Mesodermal cell (in vitro differentiated cells): ENCODE data around the gene ZNF608.

Experiments
- H3K27ac ChIP-seq: 2 replicates; pipeline ENCODE4 v1.7.0; 2013; ENCODE audit warnings: mild to moderate bottlenecking, low read depth, low read length, moderate library complexity; ENCODE audit not compliant: severe bottlenecking
- H3K36me3 ChIP-seq: 2 replicates; pipeline ENCODE4 v1.7.1; 2013; ENCODE audit warnings: mild to moderate bottlenecking, low read length, moderate library complexity; ENCODE audit not compliant: control insufficient read depth, insufficient read depth
- H3K4me1 ChIP-seq: one replicate; pipeline ENCODE4 v1.7.1; 2013; ENCODE audit warnings: mild to moderate bottlenecking, low read length; ENCODE audit not compliant: insufficient read depth, control insufficient read depth, poor library complexity, severe bottlenecking
- H3K4me3 ChIP-seq: 2 replicates; pipeline ENCODE4 v1.7.0; 2013; ENCODE audit warnings: low read length, control low read depth, mild to moderate bottlenecking; ENCODE audit not compliant: insufficient read depth, poor library complexity, severe bottlenecking; ENCODE audit errors: extremely low read depth
- H3K9me3 ChIP-seq: 2 replicates; pipeline ENCODE4 v1.7.1; 2013; ENCODE audit warnings: mild to moderate bottlenecking, low read length, moderate library complexity; ENCODE audit not compliant: control insufficient read depth
- WGBS, 2 experiments: methylation state at CpG; one replicate each; pipeline ENCODE4 v1.1.5; 2013; ENCODE audit warnings: missing lambda C conversion rate in 2 of 2; ENCODE audit not compliant: insufficient coverage in 2 of 2; 5-methylcytosine and 5-hydroxymethylcytosine counted together

The ZNF608 gene

GRCh38 chr5:124752854-124753720 is 6.6 kb upstream of the ZNF608 start:
- H3K27ac ChIP-seq = no peak overlapping the region
- H3K9me3 ChIP-seq = no peaks in the 10 kb centered on the region
- no peaks in the 10 kb centered on the region for H3K36me3 ChIP-seq
- peaks cover 15% of the 10 kb centered on the region for H3K4me1 ChIP-seq
- WGBS, 2 experiments = 90% methylated on average over 5 to 6 of the region's 6 CpGs
- H3K4me3 ChIP-seq = no peak overlapping the region

GRCh38 chr5:124751031-124751430 is 4.6 kb upstream of the ZNF608 start:
- no peaks in the 10 kb centered on the region for H3K9me3 ChIP-seq
- peaks cover 15% of the 10 kb centered on the region for H3K4me1 ChIP-seq
- H3K4me3 ChIP-seq = no peak overlapping the region
- no peaks in the 10 kb centered on the region for H3K36me3 ChIP-seq
- WGBS, 2 experiments = 0 to 17% methylated on average over 1 to 2 of the region's 2 CpGs
- H3K27ac ChIP-seq = no peak overlapping the region

GRCh38 chr5:124748687-124749594 is 2.5 kb upstream of the ZNF608 start:
- Histone ChIP-seq H3K36me3 (peaks cover 4% of the 10 kb centered on the region), H3K4me3 (peak overlapping the region; percentile 68), H3K27ac (peak overlapping the region; percentile 97), H3K9me3 (no peaks in the 10 kb centered on the region), H3K4me1 (peaks cover 9% of the 10 kb centered on the region)
- WGBS, 2 experiments = 0% methylated on average over 10 of the region's 25 CpGs

- Histone ChIP-seq H3K9me3 (no peaks in the 10 kb centered on the region), H3K27ac (peak overlapping the region; percentile 97), H3K4me3 (peak overlapping the region; percentile 68), H3K36me3 (peaks cover 4% of the 10 kb centered on the region), H3K4me1 (peaks cover 9% of the 10 kb centered on the region)
- 0% methylated on average over 1 to 4 of the region's 17 CpGs for WGBS, 2 experiments
Measured at GRCh38 chr5:124747791-124748686, 1.6 kb upstream of the ZNF608 start.

- 0% methylated on average over 5 to 9 of the region's 32 CpGs for WGBS, 2 experiments
- Histone ChIP-seq H3K4me1 (peaks cover 9% of the 10 kb centered on the region), H3K9me3 (no peaks in the 10 kb centered on the region), H3K27ac (peak overlapping the region; percentile 97), H3K36me3 (peaks cover 4% of the 10 kb centered on the region), H3K4me3 (peak overlapping the region; percentile 68)
Measured at GRCh38 chr5:124746916-124747790, 714 bp upstream of the ZNF608 start.

GRCh38 chr5:124745007-124745927 is 1.2 kb downstream of the ZNF608 start:
- WGBS, 2 experiments = 7 to 20% methylated on average over 1 to 2 of the region's 8 CpGs
- peaks cover 2% of the 10 kb centered on the region for H3K4me1 ChIP-seq
- peak overlapping the region; percentile 92 for H3K27ac ChIP-seq

GRCh38 chr5:124744170-124744971 is 2.1 kb downstream of the ZNF608 start:
- Histone ChIP-seq H3K27ac (peak overlapping the region; percentile 48), H3K4me1 (peaks cover 10% of the 10 kb centered on the region)
- WGBS, 2 experiments = 2 to 8% methylated on average over 23 to 24 of the region's 27 CpGs

More at GRCh38 chr5:124745007-124745927, 1.2 kb downstream of the ZNF608 start:
- Histone ChIP-seq H3K36me3 (peaks cover 18% of the 10 kb centered on the region), H3K4me3 (peak overlapping the region; percentile 68), H3K9me3 (peaks cover 8% of the 10 kb centered on the region)

GRCh38 chr5:124743602-124744169 is 2.8 kb downstream of the ZNF608 start:
- peak overlapping the region; percentile 68 for H3K4me3 ChIP-seq
- peaks cover 18% of the 10 kb centered on the region for H3K36me3 ChIP-seq
- peaks cover 8% of the 10 kb centered on the region for H3K9me3 ChIP-seq
- peak overlapping the region; percentile 72 for H3K27ac ChIP-seq
- 15 to 19% methylated on average over 4 of the region's 5 CpGs for WGBS, 2 experiments
- H3K4me1 ChIP-seq = peaks cover 15% of the 10 kb centered on the region

More at GRCh38 chr5:124744170-124744971, 2.1 kb downstream of the ZNF608 start:
- Histone ChIP-seq H3K36me3 (peaks cover 18% of the 10 kb centered on the region), H3K4me3 (peak overlapping the region; percentile 68), H3K9me3 (peaks cover 8% of the 10 kb centered on the region)
